Measurements from ENCODE around the gene B4GALT5. TPM values are rescaled to one million over a fixed set of nuclear protein-coding genes. Genes with fewer than 3 reads are reported as not detected.

The B4GALT5 gene
- total and polyA plus RNA-seq, 7 experiments from 2014 or later: 0.14 to 23.1 (median 3.6) TPM

DNA sequence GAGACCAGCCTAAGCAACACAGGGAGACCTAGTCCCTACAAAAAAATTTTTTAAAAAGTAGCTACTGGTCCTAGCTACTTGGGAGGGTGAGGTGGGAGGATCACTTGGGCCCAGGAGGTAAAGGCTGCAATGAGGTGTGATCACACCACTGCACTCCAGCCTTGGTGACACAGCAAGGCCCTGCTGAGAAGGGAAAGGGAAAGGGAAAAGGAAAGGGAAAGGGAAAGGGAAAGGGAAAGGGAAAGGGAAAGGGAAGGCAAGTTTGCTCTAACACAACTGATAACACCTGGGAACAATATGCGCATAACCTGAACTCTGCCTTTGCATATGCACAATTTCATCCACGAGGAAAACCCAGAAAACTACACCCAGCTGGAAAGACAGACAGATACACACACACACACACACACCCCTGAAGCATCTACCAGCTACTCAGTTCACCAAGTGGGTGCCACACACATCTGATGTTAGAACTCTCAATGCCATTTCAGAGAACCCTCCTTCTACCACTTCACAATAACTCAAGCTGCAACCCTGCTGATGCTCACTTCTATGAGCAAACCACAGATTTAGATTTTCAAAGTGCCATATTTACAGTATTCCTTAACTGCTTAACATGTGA, 19.1 kb downstream of the B4GALT5 start:
- Histone ChIP-seq H3K36me3 (ENCODE audit: control insufficient read depth in 2 of 3, insufficient read depth in 3 of 3, low read length in 3 of 3) (no peaks in the 10 kb centered on the region), H3K4me1 (ENCODE audit: control insufficient read depth in 2 of 2, insufficient read depth in 2 of 2, low read length in 2 of 2) (peaks cover 0 to 34% of the 10 kb centered on the region in 2 donors), H3K27ac (ENCODE audit: low read depth, low read length) (no peak overlapping the region), H3K27me3 (ENCODE audit: control insufficient read depth in 2 of 2, insufficient read depth in 2 of 2, low read length in 2 of 2) (no peaks in the 10 kb centered on the region), H3K4me3 (ENCODE audit: low read length) (no peak overlapping the region), H3K9me3 (ENCODE audit: control insufficient read depth in 2 of 3, low read length in 3 of 3) (no peaks in the 10 kb centered on the region)
- POLR2A ChIA-PET: no interaction called here
- ATAC-seq: peak; percentile 20
- Mint-ChIP-seq H3K4me3 (no peak overlapping the region), H3K4me1 (peaks cover 13 to 43% (median 22%) of the 10 kb centered on the region in 7 donors), H3K27me3 (no peaks in the 10 kb centered on the region), H3K9me3 (no peaks in the 10 kb centered on the region), H3K27ac (peak overlapping the region in 1 of 9 donors; percentile 46), H3K36me3 (peaks cover 0 to 5% (median 0%) of the 10 kb centered on the region in 5 donors)
- intact Hi-C loops (cut with micrococcal nuclease): no loop called here
- CTCF ChIA-PET: no interaction called here
- DNase-seq: no peak

GRCh38 chr20:49693435-49694171, 20.1 kb downstream of the B4GALT5 start:
- Mint-ChIP-seq H3K27me3 (no peaks in the 10 kb centered on the region), H3K4me3 (no peak overlapping the region), H3K9me3 (no peaks in the 10 kb centered on the region), H3K4me1 (peaks cover 9 to 34% (median 15%) of the 10 kb centered on the region in 7 donors), H3K36me3 (peaks cover 0 to 4% (median 0%) of the 10 kb centered on the region in 5 donors), H3K27ac (no peak overlapping the region)
- no peak for DNase-seq
- peaks cover 0 to 24% of the 10 kb centered on the region in 2 donors for H3K4me1 ChIP-seq (ENCODE audit: control insufficient read depth in 2 of 2, insufficient read depth in 2 of 2, low read length in 2 of 2)
- CTCF ChIA-PET: no interaction called here
- intact Hi-C loops (cut with micrococcal nuclease): no loop called here
- no peak for ATAC-seq
- no peak overlapping the region for H3K4me3 ChIP-seq (ENCODE audit: low read length)
- no peaks in the 10 kb centered on the region for H3K9me3 ChIP-seq (ENCODE audit: control insufficient read depth in 2 of 3, low read length in 3 of 3)
- H3K27ac ChIP-seq (ENCODE audit: low read depth, low read length): no peak overlapping the region
- H3K27me3 ChIP-seq (ENCODE audit: control insufficient read depth in 2 of 2, insufficient read depth in 2 of 2, low read length in 2 of 2): no peaks in the 10 kb centered on the region
- H3K36me3 ChIP-seq (ENCODE audit: control insufficient read depth in 2 of 3, insufficient read depth in 3 of 3, low read length in 3 of 3): no peaks in the 10 kb centered on the region
- POLR2A ChIA-PET: no interaction called here

DNA sequence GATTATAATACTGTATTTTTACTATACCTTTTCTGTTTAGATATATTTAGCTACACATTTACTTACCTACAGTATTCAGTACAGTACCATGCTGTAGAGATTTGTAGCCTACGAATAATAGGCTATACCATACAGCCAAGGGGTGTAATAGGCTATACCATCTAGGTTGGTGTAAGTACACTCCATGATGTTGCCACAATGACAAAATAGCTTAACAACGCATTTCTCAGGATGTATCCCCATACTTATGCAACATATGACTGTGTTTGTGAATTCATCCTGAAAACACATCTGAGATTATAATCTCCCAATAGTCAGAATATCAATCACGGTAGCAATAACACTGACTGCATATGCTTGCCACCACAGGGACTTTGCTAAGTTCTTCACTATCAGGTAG, 20.7 kb downstream of the B4GALT5 start:
- peaks cover 5 to 34% (median 16%) of the 10 kb centered on the region in 7 donors for H3K4me1 Mint-ChIP-seq
- intact Hi-C loops (cut with micrococcal nuclease): no loop called here
- no peak for ATAC-seq
- no peaks in the 10 kb centered on the region for H3K9me3 Mint-ChIP-seq
- H3K27ac Mint-ChIP-seq: no peak overlapping the region
- no peaks in the 10 kb centered on the region for H3K27me3 ChIP-seq (ENCODE audit: control insufficient read depth in 2 of 2, insufficient read depth in 2 of 2, low read length in 2 of 2)
- no peaks in the 10 kb centered on the region for H3K27me3 Mint-ChIP-seq
- no peak overlapping the region for H3K27ac ChIP-seq (ENCODE audit: low read depth, low read length)
- H3K4me3 Mint-ChIP-seq: no peak overlapping the region
- CTCF ChIA-PET: no interaction called here
- peaks cover 0 to 21% of the 10 kb centered on the region in 2 donors for H3K4me1 ChIP-seq (ENCODE audit: control insufficient read depth in 2 of 2, insufficient read depth in 2 of 2, low read length in 2 of 2)
- DNase-seq: no peak
- H3K9me3 ChIP-seq (ENCODE audit: control insufficient read depth in 2 of 3, low read length in 3 of 3): no peaks in the 10 kb centered on the region
- H3K36me3 ChIP-seq (ENCODE audit: control insufficient read depth in 2 of 3, insufficient read depth in 3 of 3, low read length in 3 of 3): no peaks in the 10 kb centered on the region
- no peaks in the 10 kb centered on the region for H3K36me3 Mint-ChIP-seq
- POLR2A ChIA-PET: no interaction called here
- no peak overlapping the region for H3K4me3 ChIP-seq (ENCODE audit: low read length)

DNA sequence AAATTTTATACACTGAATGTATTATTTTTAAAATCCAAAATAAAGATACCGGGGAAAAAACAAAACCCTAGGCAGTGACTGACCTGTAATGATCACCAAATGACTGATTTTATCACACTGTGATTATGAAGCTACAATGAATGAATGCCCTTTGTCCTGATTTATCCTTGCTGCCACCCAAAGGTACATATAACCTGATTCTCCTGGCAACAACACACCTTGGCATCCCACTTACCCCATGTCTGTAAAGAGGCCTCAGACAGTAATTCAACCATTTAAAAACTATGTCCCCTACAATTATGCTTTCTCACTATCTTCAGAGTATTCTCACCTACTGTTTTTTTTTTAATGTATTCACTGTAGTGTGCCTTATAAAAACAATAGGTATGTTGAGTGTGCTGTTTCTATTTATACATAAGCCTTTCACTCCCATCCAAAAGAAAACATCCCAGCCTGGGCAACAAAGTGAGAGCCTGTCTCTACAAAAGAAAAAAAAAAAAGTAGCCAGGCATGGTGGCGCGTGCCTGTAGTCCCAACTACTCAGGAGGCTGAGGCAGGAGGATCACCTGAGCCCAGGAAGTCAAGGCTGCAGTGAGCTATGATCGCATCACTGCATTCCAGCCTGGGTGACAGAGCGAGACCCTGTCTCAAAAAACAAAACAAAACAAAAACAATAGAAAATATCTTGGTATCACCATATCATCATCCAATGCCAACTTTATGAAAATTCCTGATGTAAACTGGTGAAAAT, 21.7 kb downstream of the B4GALT5 start:
- no peaks in the 10 kb centered on the region for H3K27me3 Mint-ChIP-seq
- Histone ChIP-seq H3K27ac (ENCODE audit: low read depth, low read length) (no peak overlapping the region), H3K4me1 (ENCODE audit: control insufficient read depth in 2 of 2, insufficient read depth in 2 of 2, low read length in 2 of 2) (peaks cover 0 to 20% of the 10 kb centered on the region in 2 donors), H3K27me3 (ENCODE audit: control insufficient read depth in 2 of 2, insufficient read depth in 2 of 2, low read length in 2 of 2) (no peaks in the 10 kb centered on the region), H3K9me3 (ENCODE audit: control insufficient read depth in 2 of 3, low read length in 3 of 3) (no peaks in the 10 kb centered on the region), H3K4me3 (ENCODE audit: low read length) (no peak overlapping the region), H3K36me3 (ENCODE audit: control insufficient read depth in 2 of 3, insufficient read depth in 3 of 3, low read length in 3 of 3) (no peaks in the 10 kb centered on the region)
- peak overlapping the region in 1 of 9 donors; percentile 7 for H3K27ac Mint-ChIP-seq
- ATAC-seq (no peak), DNase-seq (no peak)
- H3K36me3 Mint-ChIP-seq: no peaks in the 10 kb centered on the region
- H3K9me3 Mint-ChIP-seq: no peaks in the 10 kb centered on the region
- no peak overlapping the region for H3K4me3 Mint-ChIP-seq
- H3K4me1 Mint-ChIP-seq: peaks cover 0 to 32% (median 18%) of the 10 kb centered on the region in 7 donors
- ChIA-PET POLR2A (no interaction called here), CTCF (no interaction called here)
- intact Hi-C loops (cut with micrococcal nuclease): no loop called here

DNA sequence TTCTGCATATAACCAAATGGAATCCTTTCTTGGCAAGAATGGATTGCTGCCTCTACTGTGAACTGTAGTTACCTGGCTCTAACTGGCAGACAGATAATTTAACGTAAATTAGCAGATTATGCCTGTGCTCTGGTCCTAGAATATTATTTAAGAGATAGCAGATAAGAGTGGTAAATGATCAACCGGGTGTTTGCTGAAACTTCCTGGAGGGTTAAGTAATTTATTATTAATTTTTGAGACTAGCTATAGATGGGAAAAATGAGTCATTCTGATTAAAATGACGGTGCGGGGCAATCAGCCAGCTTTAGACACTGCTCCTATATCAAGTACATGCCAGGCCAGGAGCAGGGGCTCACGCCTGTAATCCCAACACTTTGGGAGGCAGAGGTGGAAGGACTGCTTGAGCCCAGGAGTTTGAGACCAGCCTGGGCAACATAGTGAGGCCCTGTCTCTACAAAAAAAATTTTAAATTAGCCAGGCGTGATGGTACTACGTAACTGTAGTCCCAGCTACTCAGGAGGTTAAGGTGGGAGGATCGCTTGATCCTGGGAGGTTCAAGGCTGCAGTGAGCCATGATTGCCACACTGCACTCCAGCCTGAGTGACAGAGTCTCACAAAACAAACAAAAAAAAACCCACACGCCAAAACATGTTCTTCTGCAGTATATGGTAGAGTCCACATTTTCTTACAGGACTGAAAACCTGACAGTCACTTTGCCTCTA, 22.6 kb downstream of the B4GALT5 start:
- peaks cover 0 to 31% (median 16%) of the 10 kb centered on the region in 7 donors for H3K4me1 Mint-ChIP-seq
- H3K4me3 Mint-ChIP-seq: no peak overlapping the region
- Histone ChIP-seq H3K27ac (ENCODE audit: low read depth, low read length) (no peak overlapping the region), H3K27me3 (ENCODE audit: control insufficient read depth in 2 of 2, insufficient read depth in 2 of 2, low read length in 2 of 2) (no peaks in the 10 kb centered on the region), H3K36me3 (ENCODE audit: control insufficient read depth in 2 of 3, insufficient read depth in 3 of 3, low read length in 3 of 3) (no peaks in the 10 kb centered on the region), H3K4me3 (ENCODE audit: low read length) (no peak overlapping the region), H3K4me1 (ENCODE audit: control insufficient read depth in 2 of 2, insufficient read depth in 2 of 2, low read length in 2 of 2) (peaks cover 0 to 18% of the 10 kb centered on the region in 2 donors), H3K9me3 (ENCODE audit: control insufficient read depth in 2 of 3, low read length in 3 of 3) (no peaks in the 10 kb centered on the region)
- ATAC-seq (no peak), DNase-seq (no peak)
- no peaks in the 10 kb centered on the region for H3K36me3 Mint-ChIP-seq
- no peaks in the 10 kb centered on the region for H3K9me3 Mint-ChIP-seq
- ChIA-PET CTCF (interaction anchor here (0.6 kb wide), 1 partner anchor 476 kb away, joined by 3 read pairs; no protein-coding TSS in a partner anchor), POLR2A (no interaction called here)
- no peaks in the 10 kb centered on the region for H3K27me3 Mint-ChIP-seq
- no peak overlapping the region for H3K27ac Mint-ChIP-seq
- intact Hi-C loops (cut with micrococcal nuclease): no loop called here
